Endothelial cell of umbilical vein (primary cell): ENCODE measurements around the gene NES. TPM values are rescaled to one million over a fixed set of nuclear protein-coding genes. Genes with fewer than 3 reads are reported as not detected.

Experiments used
- BruUV-seq: library from RNA; stranded (reverse); fragments of 400-500 nt; replicated peaks from 2 replicates; lab custom pipeline; 2021; lab: Mats Ljungman, UMichigan
- CTCF ChIA-PET: fragments of 300-600, 350-600 bp; sonication (Branson Sonifier 250); formaldehyde crosslinking; loops from one replicate; lab custom pipeline; 2021; ENCODE audit warnings: antibody characterized with exemption, inconsistent platforms; lab: Charles Lee
- POLR2A ChIA-PET: fragments of 300-600, 350-600 bp; sonication (Branson Sonifier 250); formaldehyde crosslinking; loops from one replicate; lab custom pipeline; 2021; ENCODE audit warnings: antibody characterized with exemption, inconsistent platforms; lab: Charles Lee
- DNase-seq: peaks from one replicate; pipeline ENCODE4 v3.0.0-alpha.2; 2011; ENCODE audit warnings: low read depth, low spot score
- FAIRE-seq: peaks from 2 replicates; lab custom pipeline; 2011; peaks lifted over from hg19 to GRCh38; lab: Jason Lieb, UNC
- H2AFZ ChIP-seq: 2 replicates; pipeline ENCODE4 v1.6.0; 2012; ENCODE audit warnings: low read depth, low read length, control low read depth, inconsistent platforms
- H3K27ac ChIP-seq: 2 replicates; pipeline ENCODE4 v1.5.1; 2011; ENCODE audit warnings: low read depth, mild to moderate bottlenecking, control low read depth, low read length, moderate library complexity; ENCODE audit not compliant: insufficient read depth
- H3K27me3 ChIP-seq, 2 experiments: 2 replicates each; pipeline versions ENCODE4 v1.6.0 to v1.6.1; 2011; ENCODE audit warnings: low read length in 2 of 2, mixed read lengths in 1 of 2; ENCODE audit not compliant: control insufficient read depth in 2 of 2, insufficient read depth in 2 of 2
- H3K36me3 ChIP-seq, 2 experiments: 2 replicates in 1 of 2; 3 replicates in 1 of 2; pipeline ENCODE4 v1.5.1; 2011; ENCODE audit warnings: low read length in 2 of 2, mild to moderate bottlenecking in 1 of 2, moderate library complexity in 1 of 2; ENCODE audit not compliant: control insufficient read depth in 2 of 2, insufficient read depth in 2 of 2; ENCODE audit errors: extremely low read depth in 1 of 2
- H3K4me1 ChIP-seq: 3 replicates; pipeline ENCODE4 v1.5.1; 2011; ENCODE audit warnings: mild to moderate bottlenecking, low read length; ENCODE audit not compliant: control insufficient read depth, insufficient read depth; ENCODE audit errors: extremely low read depth
- H3K4me2 ChIP-seq: 2 replicates; pipeline ENCODE4 v1.6.1; 2011; ENCODE audit warnings: low read length, control low read depth, mixed read lengths; ENCODE audit not compliant: insufficient read depth
- H3K4me3 ChIP-seq, 3 experiments: fragments of 200-600 bp in 1 of 3; sonication (generic), shearing (Covaris generic) in 1 of 3; replicated peaks in 1 of 3; 2 replicates each; pipeline ENCODE4 v1.5.1; 2011 to 2016; ENCODE audit warnings: control low read depth in 3 of 3, low read length in 3 of 3, mild to moderate bottlenecking in 2 of 3, inconsistent platforms in 1 of 3, low read depth in 1 of 3, moderate library complexity in 1 of 3; ENCODE audit not compliant: insufficient read depth in 1 of 3
- H3K79me2 ChIP-seq: 2 replicates; pipeline ENCODE4 v1.6.0; 2012; ENCODE audit warnings: low read length, inconsistent platforms; ENCODE audit not compliant: control insufficient read depth, insufficient read depth
- H3K9ac ChIP-seq: replicated peaks from 2 replicates; pipeline ENCODE3; 2011; ENCODE audit warnings: low read length, control low read depth; ENCODE audit not compliant: insufficient read depth; ENCODE audit errors: extremely low read depth
- H3K9me1 ChIP-seq: replicated peaks from 3 replicates; pipeline ENCODE4 v1.6.0; 2011; ENCODE audit warnings: mild to moderate bottlenecking, low read length; ENCODE audit not compliant: control insufficient read depth, insufficient read depth; ENCODE audit errors: extremely low read depth
- H3K9me3 ChIP-seq: replicated peaks from 2 replicates; pipeline ENCODE4 v1.5.1; 2012; ENCODE audit warnings: low read length, inconsistent platforms; ENCODE audit not compliant: control insufficient read depth, insufficient read depth
- H4K20me1 ChIP-seq: replicated peaks from 2 replicates; pipeline ENCODE3; 2011; ENCODE audit warnings: mild to moderate bottlenecking, low read length; ENCODE audit not compliant: control insufficient read depth, insufficient read depth; ENCODE audit errors: extremely low read depth
- EZH2 ChIP-seq: IDR thresholded peaks from 2 replicates; pipeline ENCODE4 v1.6.1; 2012; ENCODE audit warnings: borderline replicate concordance, low read depth, mild to moderate bottlenecking, moderate library complexity, low read length, inconsistent platforms; ENCODE audit not compliant: severe bottlenecking
- FOS ChIP-seq: IDR thresholded peaks from 2 replicates; pipeline ENCODE4 v1.6.1; 2011; ENCODE audit warnings: mild to moderate bottlenecking, low read length, moderate library complexity, borderline replicate concordance; ENCODE audit not compliant: insufficient read depth
- GATA2 ChIP-seq: IDR thresholded peaks from 2 replicates; pipeline ENCODE4 v1.7.0; 2011; ENCODE audit warnings: low read depth, mild to moderate bottlenecking, moderate library complexity, mixed read lengths, low read length; ENCODE audit not compliant: insufficient read length, insufficient read depth
- JUN ChIP-seq: IDR thresholded peaks from 2 replicates; pipeline ENCODE4 v1.6.1; 2011; ENCODE audit warnings: borderline replicate concordance, low read depth; ENCODE audit not compliant: insufficient read length, insufficient read depth
- MYC ChIP-seq: IDR thresholded peaks from one replicate; pipeline ENCODE4 v1.6.1; 2011; ENCODE audit warnings: mild to moderate bottlenecking, low read depth, low read length
- POLR2A ChIP-seq: IDR thresholded peaks from 2 replicates; pipeline ENCODE4 v1.6.1; 2012; ENCODE audit warnings: low read depth, mild to moderate bottlenecking, control low read depth, low read length
- POLR2AphosphoS5 ChIP-seq: IDR thresholded peaks from 2 replicates; pipeline ENCODE4 v1.6.1; 2012; ENCODE audit warnings: low read depth, mild to moderate bottlenecking, control low read depth, low read length, moderate library complexity; ENCODE audit not compliant: insufficient read depth
- dilution Hi-C: fragments of 300-500 bp; cut with MboI; formaldehyde crosslinking; loops from one replicate; pipeline ENCODE4 v1.15.0; 2019; ENCODE audit warnings: low sequenced_read_pairs; ENCODE audit not compliant: extremely low pct_ligation_motif_present
- intact Hi-C: fragments of 100-400 bp; cut with micrococcal nuclease; formaldehyde crosslinking; loops from one replicate; pipeline ENCODE4 v1.10.0; 2022
- polyA plus RNA-seq, 4 experiments: library from polyadenylated mRNA; depleted of rRNA in 3 of 4; stranded (reverse) in 3 of 4; unstranded in 1 of 4; fragments of >200 nt; gene quantifications; 2 replicates each; pipeline versions ENCODE4 v1.2.1 to v1.2.3, GENCODE V29; 2011 to 2012; ENCODE audit warnings: missing spikeins in 1 of 4
- total RNA-seq: library from RNA; stranded (reverse); gene quantifications from 2 replicates; pipeline ENCODE4 v1.2.3, GENCODE V29; 2021
- TF ChIP-seq, protein P1 (sequence below): IDR thresholded peaks from 2 replicates; pipeline ENCODE4 v1.6.1; 2011; ENCODE audit not compliant: insufficient read depth, insufficient read length
- TF ChIP-seq, protein P2 (sequence below), 2 donors: IDR thresholded peaks; 1 replicate in 1 of 2; 2 replicates in 1 of 2; pipeline ENCODE4 v1.5.1; 2011; ENCODE audit warnings: low read length in 2 of 2, mild to moderate bottlenecking in 2 of 2, moderate library complexity in 2 of 2, control low read depth in 1 of 2, inconsistent platforms in 1 of 2, low read depth in 1 of 2; ENCODE audit not compliant: insufficient read depth in 1 of 2; ENCODE audit errors: extremely low read depth in 1 of 2

NES gene
- total and polyA plus RNA-seq, 2 donors (not counting 3 experiments of a cell fraction or from before 2014, with no cell fraction given): 19.4 to 274 TPM

DNA sequence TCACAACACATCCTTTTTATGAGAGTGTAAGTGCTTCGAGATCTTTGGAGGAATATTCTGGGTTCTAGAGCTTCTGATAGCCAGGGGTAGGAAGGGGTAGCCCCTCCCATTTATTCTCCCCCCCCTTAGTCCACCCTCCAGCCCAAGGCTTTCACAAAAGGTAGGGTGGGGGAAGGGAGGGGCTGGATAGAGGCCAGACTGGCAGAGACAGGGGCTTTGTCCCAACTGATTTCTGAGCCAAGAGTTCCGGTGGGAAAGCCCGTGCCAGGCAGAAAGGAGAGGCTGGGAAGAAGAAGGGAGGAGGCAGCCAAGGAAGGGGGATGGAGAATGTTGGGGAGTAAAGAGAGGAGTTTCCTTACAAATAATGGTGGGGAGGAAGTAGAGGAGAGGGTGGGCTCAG lies 32.2 kb downstream of the NES start:
- Histone ChIP-seq H3K4me2 (no peak overlapping the region), H3K27me3 (peaks cover 70 to 75% of the 10 kb centered on the region in 2 experiments), H3K9ac (no peak overlapping the region), H3K79me2 (no peaks in the 10 kb centered on the region), H2AFZ (no peak overlapping the region), H3K4me1 (no peaks in the 10 kb centered on the region), H3K4me3 (no peak overlapping the region), H3K9me1 (no peaks in the 10 kb centered on the region), H3K27ac (no peak overlapping the region), H3K9me3 (no peaks in the 10 kb centered on the region), H4K20me1 (no peaks in the 10 kb centered on the region), H3K36me3 (no peaks in the 10 kb centered on the region)
- BruUV-seq: no TSS peak
- intact Hi-C loops: no loop called here
- ChIA-PET CTCF (interaction anchor here (0.9 to 1.5 kb wide), 5 partner anchors 10 to 39 kb away, joined by 3 to 7 read pairs (median 3); no protein-coding TSS in a partner anchor), POLR2A (interaction anchor here (0.5 kb wide), 1 partner anchor 39 kb away, joined by 4 read pairs; no protein-coding TSS in a partner anchor)
- DNase-seq (no peak), FAIRE-seq (no peak)
- dilution Hi-C loops: no loop called here
- TF ChIP-seq FOS (no peak), POLR2AphosphoS5 (no peak), GATA2 (no peak), POLR2A (no peak), JUN (no peak), EZH2 (no peak), MYC (no peak)
- TF ChIP-seq, protein P1, sequence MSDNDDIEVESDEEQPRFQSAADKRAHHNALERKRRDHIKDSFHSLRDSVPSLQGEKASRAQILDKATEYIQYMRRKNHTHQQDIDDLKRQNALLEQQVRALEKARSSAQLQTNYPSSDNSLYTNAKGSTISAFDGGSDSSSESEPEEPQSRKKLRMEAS: no peak
- TF ChIP-seq, protein P2, sequence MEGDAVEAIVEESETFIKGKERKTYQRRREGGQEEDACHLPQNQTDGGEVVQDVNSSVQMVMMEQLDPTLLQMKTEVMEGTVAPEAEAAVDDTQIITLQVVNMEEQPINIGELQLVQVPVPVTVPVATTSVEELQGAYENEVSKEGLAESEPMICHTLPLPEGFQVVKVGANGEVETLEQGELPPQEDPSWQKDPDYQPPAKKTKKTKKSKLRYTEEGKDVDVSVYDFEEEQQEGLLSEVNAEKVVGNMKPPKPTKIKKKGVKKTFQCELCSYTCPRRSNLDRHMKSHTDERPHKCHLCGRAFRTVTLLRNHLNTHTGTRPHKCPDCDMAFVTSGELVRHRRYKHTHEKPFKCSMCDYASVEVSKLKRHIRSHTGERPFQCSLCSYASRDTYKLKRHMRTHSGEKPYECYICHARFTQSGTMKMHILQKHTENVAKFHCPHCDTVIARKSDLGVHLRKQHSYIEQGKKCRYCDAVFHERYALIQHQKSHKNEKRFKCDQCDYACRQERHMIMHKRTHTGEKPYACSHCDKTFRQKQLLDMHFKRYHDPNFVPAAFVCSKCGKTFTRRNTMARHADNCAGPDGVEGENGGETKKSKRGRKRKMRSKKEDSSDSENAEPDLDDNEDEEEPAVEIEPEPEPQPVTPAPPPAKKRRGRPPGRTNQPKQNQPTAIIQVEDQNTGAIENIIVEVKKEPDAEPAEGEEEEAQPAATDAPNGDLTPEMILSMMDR (IDR thresholded peaks at IDR 0.05; ENCODE audit: extremely low read depth in 1 of 2, insufficient read depth in 1 of 2, low read depth in 1 of 2, low read length in 2 of 2): no peak
